GM12878 (cell line): ENCODE data around the gene MGST3. TPM values are rescaled to one million over a fixed set of nuclear protein-coding genes. Genes with fewer than 3 reads are reported as not detected.

Experiments
- ATAC-seq: fragments of 200-7000 bp; cut with Tn5 transposase; 3 replicates; pipeline ENCODE4 v1.9.1; 2020; ENCODE audit warnings: mild to moderate bottlenecking, moderate library complexity
- BruUV-seq: library from RNA; stranded (reverse); fragments of 400-500 nt; replicated peaks from 2 replicates; lab custom pipeline; 2021; lab: Mats Ljungman, UMichigan
- CTCF ChIA-PET: fragments of 300-600 bp; sonication (Branson Sonifier 250); formaldehyde crosslinking; extraction: SDS; loops from one replicate; lab custom pipeline; 2021; ENCODE audit warnings: inconsistent platforms; lab: Yijun Ruan, JAX
- POLR2A ChIA-PET: fragments of 350-600 bp; formaldehyde crosslinking; extraction: SDS; loops from one replicate; lab custom pipeline; 2021; ENCODE audit warnings: inconsistent platforms; lab: Charles Lee
- RAD21 ChIA-PET: fragments of 300-600 bp; sonication (Branson Sonifier 250); formaldehyde crosslinking; loops from one replicate; lab custom pipeline; 2023; ENCODE audit warnings: antibody characterized with exemption; ENCODE audit not compliant: unreplicated experiment; lab: Charles Lee
- SMC1A ChIA-PET: fragments of 300-600 bp; sonication (Branson Sonifier 250); formaldehyde crosslinking; loops from one replicate; lab custom pipeline; 2023; ENCODE audit not compliant: unreplicated experiment, uncharacterized antibody; lab: Charles Lee
- DNase-seq: peaks from one replicate; pipeline ENCODE4 v3.0.0-alpha.2; 2011; ENCODE audit warnings: low read depth, low spot score
- FAIRE-seq: peaks from 3 replicates; lab custom pipeline; 2011; peaks lifted over from hg19 to GRCh38; lab: Jason Lieb, UNC
- H2AFZ ChIP-seq: 2 replicates; pipeline ENCODE4 v1.6.0; 2011; ENCODE audit warnings: low read depth, low read length, control low read depth; ENCODE audit not compliant: control insufficient read depth
- H3K27ac ChIP-seq: 2 replicates; pipeline ENCODE4 v1.5.1; 2011; ENCODE audit warnings: control low read depth; ENCODE audit not compliant: control insufficient read depth, insufficient read depth
- H3K27me3 ChIP-seq, 2 experiments: replicated peaks in 1 of 2; 2 replicates each; pipeline versions ENCODE4 v1.6.0 to v1.6.1; 2011; ENCODE audit warnings: low read length in 1 of 2; ENCODE audit not compliant: control insufficient read depth in 2 of 2, insufficient read depth in 2 of 2
- H3K36me3 ChIP-seq, 2 experiments: 2 replicates each; pipeline ENCODE4 v1.5.1; 2011; ENCODE audit warnings: low read length in 1 of 2; ENCODE audit not compliant: control insufficient read depth in 2 of 2, insufficient read depth in 2 of 2
- H3K4me1 ChIP-seq: 2 replicates; pipeline ENCODE4 v1.6.1; 2011; ENCODE audit warnings: mild to moderate bottlenecking, low read length, moderate library complexity, mixed read lengths; ENCODE audit not compliant: control insufficient read depth, insufficient read depth
- H3K4me2 ChIP-seq: 2 replicates; pipeline ENCODE4 v1.6.0; 2011; ENCODE audit warnings: control low read depth; ENCODE audit not compliant: control insufficient read depth, insufficient read depth
- H3K4me3 ChIP-seq: fragments of 200-600 bp; sonication (generic); 2 replicates; pipeline ENCODE4 v1.5.1; 2016
- H3K79me2 ChIP-seq: 2 replicates; pipeline ENCODE4 v1.6.0; 2011; ENCODE audit warnings: low read length; ENCODE audit not compliant: control insufficient read depth, insufficient read depth
- H3K9ac ChIP-seq: 2 replicates; pipeline ENCODE4 v1.8.0; 2011; ENCODE audit warnings: low read length, control low read depth, mixed read lengths; ENCODE audit not compliant: control insufficient read depth, insufficient read depth
- H3K9me3 ChIP-seq: replicated peaks from 3 replicates; pipeline ENCODE4 v1.5.1; 2011; ENCODE audit warnings: mild to moderate bottlenecking, low read length; ENCODE audit not compliant: control insufficient read depth, insufficient read depth
- H4K20me1 ChIP-seq: 2 replicates; pipeline ENCODE4 v1.6.0; 2011; ENCODE audit not compliant: control insufficient read depth, insufficient read depth
- CREM ChIP-seq: IDR thresholded peaks from 2 replicates; pipeline ENCODE4 v1.6.1; 2014; ENCODE audit warnings: antibody characterized with exemption, low read depth
- CTCF ChIP-seq, 3 experiments: IDR thresholded peaks in 2 of 3; conservative IDR thresholded peaks in 1 of 3; 2 replicates each; pipeline ENCODE4 v1.5.1; 2011; ENCODE audit warnings: low read depth in 3 of 3, low read length in 3 of 3, mild to moderate bottlenecking in 3 of 3, control low read depth in 2 of 3, moderate library complexity in 2 of 3, inconsistent platforms in 1 of 3, mixed read lengths in 1 of 3; ENCODE audit not compliant: control insufficient read depth in 2 of 3, insufficient read depth in 1 of 3; ENCODE audit errors: extremely low read depth in 1 of 3
- CUX1 ChIP-seq: IDR thresholded peaks from 2 replicates; pipeline ENCODE4 v1.6.1; 2012; ENCODE audit warnings: improper control_type of control experiment, low read depth, low read length; ENCODE audit not compliant: insufficient replicate concordance
- IKZF1 ChIP-seq: fragments of 450-650 bp; conservative IDR thresholded peaks from 2 replicates; pipeline ENCODE4 v1.6.1; 2017; ENCODE audit warnings: antibody characterized with exemption, mild to moderate bottlenecking
- IKZF2 ChIP-seq, 2 experiments: fragments of 450-650 bp; IDR thresholded peaks; 2 replicates each; pipeline ENCODE4 v1.6.1; 2017; ENCODE audit warnings: mild to moderate bottlenecking in 2 of 2, moderate library complexity in 2 of 2
- JUND ChIP-seq: IDR thresholded peaks from 2 replicates; pipeline ENCODE4 v1.6.1; 2012; ENCODE audit warnings: low read depth, mild to moderate bottlenecking, low read length, improper control_type of control experiment, moderate library complexity
- NFIC ChIP-seq: IDR thresholded peaks from 2 replicates; pipeline ENCODE4 v1.6.1; 2012; ENCODE audit warnings: low read depth, mild to moderate bottlenecking, inconsistent platforms, low read length, moderate library complexity
- POLR2AphosphoS5 ChIP-seq: IDR thresholded peaks from 2 replicates; pipeline ENCODE4 v1.6.1; 2011; ENCODE audit warnings: mild to moderate bottlenecking, low read length, inconsistent platforms
- RCOR1 ChIP-seq: conservative IDR thresholded peaks from 2 replicates; pipeline ENCODE4 v1.6.1; 2012; ENCODE audit warnings: low read depth, low read length, improper control_type of control experiment
- USF1 ChIP-seq: IDR thresholded peaks from 2 replicates; pipeline ENCODE4 v1.6.1; 2011; ENCODE audit warnings: borderline replicate concordance, low read depth, mild to moderate bottlenecking, moderate library complexity, mixed read lengths, low read length; ENCODE audit not compliant: insufficient read depth; ENCODE audit errors: extremely low read length
- WGBS: methylation state at CpG from one replicate; pipeline ENCODE4 v1.1.6; 2016; ENCODE audit warnings: low lambda C conversion rate; ENCODE audit not compliant: insufficient replicate concordance, insufficient coverage; ENCODE audit errors: missing lambda C conversion rate; 5-methylcytosine and 5-hydroxymethylcytosine counted together
- in situ Hi-C: fragments of 300-500 bp; cut with MboI; formaldehyde crosslinking; loops from 9 replicates; pipeline ENCODE4 v1.14.3; 2018; ENCODE audit warnings: mixed read lengths
- intact Hi-C: fragments of 100-400 bp; cut with micrococcal nuclease; formaldehyde crosslinking; loops from one replicate; pipeline ENCODE4 v1.14.2; 2022; ENCODE audit not compliant: unreplicated experiment
- polyA plus RNA-seq, 11 experiments: library from polyadenylated mRNA; depleted of rRNA in 4 of 11; unstranded in 6 of 11; stranded (reverse) in 5 of 11; fragments of >200 nt; fragmentation: Nextera tagmentation in 4 of 11; fragmentation: Illumina TruSeq in 1 of 11; extraction: Ambion mirVana in 4 of 11; extraction: Trizol in 1 of 11; gene quantifications; 1 replicate in 1 of 11; 2 replicates in 10 of 11; pipeline versions ENCODE4 v1.2.1 to v1.2.3, GENCODE V29; 2011 to 2016; ENCODE audit warnings: inconsistent platforms in 2 of 11, missing spikeins in 2 of 11, low read depth in 1 of 11
- total RNA-seq, 4 experiments: library from RNA; depleted of rRNA in 3 of 4; stranded (reverse); fragments of >200 nt in 3 of 4; fragmentation: Illumina TruSeq in 1 of 4; extraction: Trizol in 1 of 4; gene quantifications; 2 replicates each; pipeline versions ENCODE4 v1.2.1 to v1.2.3, GENCODE V29; 2013 to 2021

The MGST3 gene
- total and polyA plus RNA-seq, 10 of the 15 experiments (the other 5 are each of a cell fraction or from before 2014, with no cell fraction given), result 37.3 to 145 (median 68.8) TPM

- TF ChIP-seq CUX1, result no peak
- no peak for TF ChIP-seq POLR2AphosphoS5
Observed at GRCh38 chr1:165629848-165630628, 996 bp upstream of the MGST3 start (continued).

GRCh38 chr1:165631342-165632151 lies 513 bp downstream of the MGST3 start:
- peak overlapping the region; percentile 99 for H2AFZ ChIP-seq
- RAD21 ChIA-PET, result interaction anchor here (1.7 to 2.3 kb wide), 2 partner anchors 14 to 66 kb away, joined by 4 to 8 read pairs; partner anchors contain the start of gene ALDH9A1
- no peaks in the 10 kb centered on the region for H3K27me3 ChIP-seq
- intact Hi-C loops, result loop anchor here (1.0 to 5.0 kb wide), 2 partner anchors 33 to 66 kb away; partner anchors contain the start of gene ALDH9A1
- H3K9me3 ChIP-seq, result no peaks in the 10 kb centered on the region
- H4K20me1 ChIP-seq, result no peaks in the 10 kb centered on the region
- FAIRE-seq, result no peak
- CTCF ChIA-PET, result interaction anchor here (0.6 to 1.7 kb wide), 8 partner anchors 10 to 272 kb away, joined by 3 to 8 read pairs (median 4); partner anchors contain the start of gene ALDH9A1
- peak overlapping the region; percentile 94 for H3K4me2 ChIP-seq
- H3K27ac ChIP-seq, result no peak overlapping the region; the same call in none of the 2 replicates
- SMC1A ChIA-PET, result interaction anchor here (1.0 to 1.8 kb wide), 3 partner anchors 13 to 66 kb away, joined by 4 to 5 read pairs (median 5); no protein-coding TSS in a partner anchor
- in situ Hi-C loops, result no loop called here
- POLR2A ChIA-PET, result interaction anchor here (0.7 to 1.6 kb wide), 4 partner anchors 23 to 225 kb away, joined by 3 to 9 read pairs (median 5); partner anchors contain the start of gene ALDH9A1
- peak overlapping the region; percentile 87 for H3K4me3 ChIP-seq
- ATAC-seq, result peak; percentile 54
- WGBS, result 2% methylated on average over 31 of the region's 31 CpGs
- H3K4me1 ChIP-seq, result peaks cover 20% of the 10 kb centered on the region
- DNase-seq, result no peak
- H3K79me2 ChIP-seq, result peaks cover 6% of the 10 kb centered on the region
- peak overlapping the region; percentile 72 for H3K9ac ChIP-seq
- no TSS peak for BruUV-seq
- no peaks in the 10 kb centered on the region for H3K36me3 ChIP-seq
- TF ChIP-seq RCOR1, result no peak
- peak; percentile 34; the same call in 1 of the 2 replicates for TF ChIP-seq JUND
- TF ChIP-seq CTCF (IDR thresholded peaks at IDR 0.05 in 2 of 3, conservative IDR thresholded peaks at IDR 0.05 in 1 of 3; ENCODE audit: control insufficient read depth in 2 of 3, extremely low read depth in 1 of 3, insufficient read depth in 1 of 3, low read depth in 3 of 3, low read length in 3 of 3), result peak in 2 of 3 experiments; percentile 6; a peak in 2 of 6 replicates
- peak; percentile 47 for TF ChIP-seq IKZF1
- TF ChIP-seq USF1, result no peak
- TF ChIP-seq NFIC, result no peak
- TF ChIP-seq IKZF2 (IDR thresholded peaks at IDR 0.05), result peak; percentile 33 to 67; a peak in 3 of 4 replicates
- TF ChIP-seq CREM, result peak; percentile 8; the same call in 1 of the 2 replicates
